HFFc6 (cell line): ENCODE data around the gene GOLM1. TPM values are rescaled to one million over a fixed set of nuclear protein-coding genes. Genes with fewer than 3 reads are reported as not detected.

ENCODE experiments used
- DNase-seq: peaks from one replicate; pipeline ENCODE4 v3.0.0-alpha.2; 2018
- H3K27ac Mint-ChIP-seq: 2 replicates; pipeline ENCODE4 v1.8.0; 2020; ENCODE audit warnings: mild to moderate bottlenecking, mixed read lengths
- H3K27me3 Mint-ChIP-seq: 2 replicates; pipeline ENCODE4 v1.8.0; 2021; ENCODE audit warnings: mild to moderate bottlenecking, moderate library complexity, mixed read lengths; ENCODE audit not compliant: insufficient read depth
- H3K36me3 Mint-ChIP-seq: 2 replicates; pipeline ENCODE4 v1.8.0; 2021; ENCODE audit warnings: low read depth, mixed read lengths
- H3K4me1 Mint-ChIP-seq: 2 replicates; pipeline ENCODE4 v1.8.0; 2020; ENCODE audit warnings: low read depth, mixed read lengths
- H3K4me3 Mint-ChIP-seq: 2 replicates; pipeline ENCODE4 v1.8.0; 2020; ENCODE audit warnings: mild to moderate bottlenecking, moderate library complexity, mixed read lengths
- H3K9me3 Mint-ChIP-seq: 2 replicates; pipeline ENCODE4 v1.8.0; 2020; ENCODE audit warnings: mild to moderate bottlenecking, mixed read lengths
- total RNA-seq, 6 experiments: library from RNA; stranded (reverse); fragmentation: NEBNext Ultra II Directional; extraction: Animal tissue kit (Norgen Biotek cat#: 25700); gene quantifications; 2 replicates in 1 of 6; 3 replicates in 5 of 6; pipeline ENCODE4 v1.2.3, GENCODE V29; 2021
- TF ChIP-seq, protein P1 (sequence below): fragments of 200-600 bp; sonication (generic); IDR thresholded peaks from 2 replicates; pipeline ENCODE4 v1.5.0; 2021; ENCODE audit warnings: antibody characterized with exemption, mild to moderate bottlenecking

Gene GOLM1
- total RNA-seq, 6 experiments from 2014 or later = 24.0 to 36.6 (median 25.0) TPM

DNA sequence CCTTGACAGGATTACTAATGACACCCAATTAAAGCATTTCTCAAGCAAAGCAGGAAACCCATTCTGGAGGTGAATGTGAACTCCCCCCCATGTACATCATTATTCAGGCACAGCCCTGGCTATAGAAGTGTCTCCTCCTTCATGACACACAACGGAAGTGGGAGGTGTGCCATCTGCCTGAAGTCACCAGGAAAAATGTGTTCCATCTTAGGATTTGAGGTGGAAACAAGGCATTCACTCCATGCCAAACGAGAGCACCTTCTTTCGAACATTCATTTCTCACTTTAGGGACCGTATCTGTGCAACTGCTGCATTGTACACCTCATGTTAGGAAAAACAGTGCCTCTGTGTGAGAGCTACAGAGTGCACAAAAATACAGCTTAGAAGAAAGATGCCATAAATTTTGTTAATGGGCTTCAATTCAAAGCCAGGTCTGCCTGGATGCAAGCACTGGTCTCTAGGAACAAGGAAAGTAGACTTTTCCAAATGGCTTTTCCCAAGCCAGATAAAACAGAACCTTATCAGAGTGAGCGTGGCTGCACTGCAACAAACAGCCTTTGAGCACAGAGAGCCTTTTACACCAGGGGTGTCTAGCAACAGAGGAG is 19.4 kb downstream of the GOLM1 start:
- Mint-ChIP-seq H3K27ac (no peak overlapping the region), H3K4me3 (no peak overlapping the region), H3K36me3 (no peaks in the 10 kb centered on the region; the same call in 1 of the 2 replicates), H3K4me1 (peaks cover 13% of the 10 kb centered on the region), H3K27me3 (no peaks in the 10 kb centered on the region), H3K9me3 (no peaks in the 10 kb centered on the region)
- DNase-seq = no peak
- TF ChIP-seq, protein P1, sequence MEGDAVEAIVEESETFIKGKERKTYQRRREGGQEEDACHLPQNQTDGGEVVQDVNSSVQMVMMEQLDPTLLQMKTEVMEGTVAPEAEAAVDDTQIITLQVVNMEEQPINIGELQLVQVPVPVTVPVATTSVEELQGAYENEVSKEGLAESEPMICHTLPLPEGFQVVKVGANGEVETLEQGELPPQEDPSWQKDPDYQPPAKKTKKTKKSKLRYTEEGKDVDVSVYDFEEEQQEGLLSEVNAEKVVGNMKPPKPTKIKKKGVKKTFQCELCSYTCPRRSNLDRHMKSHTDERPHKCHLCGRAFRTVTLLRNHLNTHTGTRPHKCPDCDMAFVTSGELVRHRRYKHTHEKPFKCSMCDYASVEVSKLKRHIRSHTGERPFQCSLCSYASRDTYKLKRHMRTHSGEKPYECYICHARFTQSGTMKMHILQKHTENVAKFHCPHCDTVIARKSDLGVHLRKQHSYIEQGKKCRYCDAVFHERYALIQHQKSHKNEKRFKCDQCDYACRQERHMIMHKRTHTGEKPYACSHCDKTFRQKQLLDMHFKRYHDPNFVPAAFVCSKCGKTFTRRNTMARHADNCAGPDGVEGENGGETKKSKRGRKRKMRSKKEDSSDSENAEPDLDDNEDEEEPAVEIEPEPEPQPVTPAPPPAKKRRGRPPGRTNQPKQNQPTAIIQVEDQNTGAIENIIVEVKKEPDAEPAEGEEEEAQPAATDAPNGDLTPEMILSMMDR = no peak

DNA sequence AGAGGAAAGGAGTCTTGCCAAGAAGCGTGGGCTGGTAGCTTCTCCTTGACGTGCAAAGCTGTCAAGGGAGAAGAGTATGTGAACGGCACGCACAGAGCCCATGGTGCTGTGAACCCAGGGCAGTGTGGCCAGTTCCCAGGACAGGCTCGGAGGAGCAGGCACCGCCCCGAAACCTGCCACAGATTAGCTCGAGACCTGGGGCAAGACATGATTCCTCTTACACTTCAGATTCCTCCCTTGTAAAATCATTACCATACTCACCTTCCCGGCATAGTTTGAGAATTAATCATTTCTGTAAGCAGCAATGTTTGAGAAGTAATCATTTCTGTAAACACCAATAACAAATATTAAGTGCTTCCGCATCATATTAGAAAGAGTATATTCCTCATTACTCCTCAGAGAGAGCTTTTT is 19.9 kb downstream of the GOLM1 start:
- Mint-ChIP-seq H3K9me3 (no peaks in the 10 kb centered on the region), H3K4me1 (peaks cover 13% of the 10 kb centered on the region), H3K4me3 (no peak overlapping the region), H3K27me3 (no peaks in the 10 kb centered on the region), H3K36me3 (no peaks in the 10 kb centered on the region; the same call in 1 of the 2 replicates), H3K27ac (no peak overlapping the region)
- no peak for DNase-seq
- TF ChIP-seq, protein P1 = no peak

DNA sequence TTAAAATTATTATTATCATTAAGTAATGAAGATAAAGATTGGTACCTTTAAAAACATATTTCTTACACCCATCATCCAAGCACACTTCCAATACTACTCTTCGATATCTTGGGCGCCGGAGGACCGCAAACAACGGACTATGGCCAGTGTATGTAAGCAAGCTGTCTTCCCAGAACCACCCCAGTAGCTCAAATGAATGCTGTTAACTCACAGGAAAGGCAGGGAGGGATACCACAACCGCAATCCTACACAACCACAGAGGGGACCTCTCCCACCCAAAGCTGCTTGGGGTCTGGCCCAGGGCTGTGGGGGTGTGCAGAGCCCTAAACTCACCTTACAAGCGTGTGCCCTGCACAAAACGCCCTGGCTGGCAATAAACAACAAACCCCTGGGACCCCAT is 20.6 kb downstream of the GOLM1 start:
- no peaks in the 10 kb centered on the region for H3K27me3 Mint-ChIP-seq
- TF ChIP-seq, protein P1 = no peak
- no peaks in the 10 kb centered on the region for H3K9me3 Mint-ChIP-seq
- H3K4me1 Mint-ChIP-seq = peaks cover 13% of the 10 kb centered on the region
- H3K36me3 Mint-ChIP-seq = no peaks in the 10 kb centered on the region; the same call in 1 of the 2 replicates
- H3K4me3 Mint-ChIP-seq = no peak overlapping the region
- DNase-seq = no peak
- H3K27ac Mint-ChIP-seq = no peak overlapping the region

DNA sequence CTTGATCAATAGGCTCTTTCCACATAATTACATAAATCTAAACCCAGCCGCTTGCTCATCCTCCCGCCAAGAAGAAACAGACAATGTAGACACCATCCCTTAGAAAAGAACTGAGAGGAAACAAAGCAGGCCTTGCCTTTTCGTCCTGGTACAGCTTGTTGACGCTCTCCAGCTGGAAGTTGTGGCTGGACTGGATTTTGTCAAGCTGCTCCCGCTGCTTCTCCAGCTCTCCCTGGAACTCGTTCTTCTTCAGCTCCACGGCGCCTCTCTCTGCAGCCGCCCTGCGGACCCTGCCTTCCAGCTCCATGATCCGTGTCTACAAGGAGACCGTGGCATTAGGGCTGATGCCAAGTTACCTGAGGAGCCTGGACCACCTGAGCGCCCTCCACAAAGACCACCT is 22.1 kb downstream of the GOLM1 start:
- Mint-ChIP-seq H3K9me3 (no peaks in the 10 kb centered on the region), H3K27ac (no peak overlapping the region), H3K4me1 (peaks cover 17% of the 10 kb centered on the region), H3K27me3 (no peaks in the 10 kb centered on the region), H3K36me3 (no peaks in the 10 kb centered on the region; the same call in 1 of the 2 replicates), H3K4me3 (no peak overlapping the region)
- DNase-seq = no peak
- TF ChIP-seq, protein P1 = no peak

DNA sequence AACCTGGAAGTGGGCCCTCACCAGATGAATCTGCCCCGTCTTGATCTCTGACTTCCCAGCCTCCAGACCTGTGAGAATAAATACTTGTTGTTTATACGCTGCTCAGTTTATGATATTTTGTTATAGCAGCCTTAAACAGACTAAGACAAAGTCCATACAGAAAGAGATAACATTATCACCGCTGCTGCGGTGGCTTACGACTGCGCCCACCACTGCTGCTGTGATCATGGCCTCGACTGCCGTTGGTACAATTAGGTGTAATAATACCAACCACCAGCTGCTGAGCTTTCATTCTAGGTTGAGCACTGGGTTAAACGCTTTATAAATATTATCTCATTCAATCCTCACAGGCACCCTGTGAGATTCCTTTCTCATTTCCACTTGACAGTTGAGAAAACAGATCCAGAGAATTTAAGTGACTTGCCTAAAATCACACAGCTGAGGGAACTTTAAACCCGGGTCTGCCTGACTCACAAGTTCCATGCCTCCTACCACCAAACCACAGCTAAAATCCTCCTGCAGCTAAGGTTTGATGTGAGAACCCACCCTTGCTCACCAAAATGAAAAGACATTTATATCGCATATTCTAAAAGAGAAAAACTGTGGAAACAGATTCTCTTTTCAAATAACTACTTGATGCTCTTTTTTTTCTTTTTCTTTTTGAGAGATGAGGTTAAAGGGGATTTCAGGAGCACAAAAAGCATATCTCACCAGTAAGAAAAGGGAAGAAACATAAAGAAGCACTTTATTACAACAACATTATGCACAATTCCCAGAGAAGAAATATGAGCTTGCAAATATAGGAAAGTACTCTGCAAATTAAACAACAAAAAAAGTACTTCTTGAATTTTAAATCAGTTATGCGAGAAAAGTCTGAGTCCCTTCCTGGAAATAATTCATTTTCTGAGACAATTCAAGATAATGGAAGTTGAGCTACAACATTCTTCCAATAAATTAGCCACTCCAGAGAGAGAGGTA is 23.9 kb downstream of the GOLM1 start:
- no peaks in the 10 kb centered on the region; the same call in 1 of the 2 replicates for H3K36me3 Mint-ChIP-seq
- H3K9me3 Mint-ChIP-seq = no peaks in the 10 kb centered on the region
- DNase-seq = no peak
- peaks cover 23% of the 10 kb centered on the region for H3K4me1 Mint-ChIP-seq
- TF ChIP-seq, protein P1 = no peak
- no peak overlapping the region for H3K4me3 Mint-ChIP-seq
- H3K27ac Mint-ChIP-seq = no peak overlapping the region
- no peaks in the 10 kb centered on the region; the same call in 1 of the 2 replicates for H3K27me3 Mint-ChIP-seq
